ENCODE measurements around the gene POLR3GL. TPM values are rescaled to one million over a fixed set of nuclear protein-coding genes. Genes with fewer than 3 reads are reported as not detected.

Gene POLR3GL
- total RNA-seq, 4 donors from 2014 or later, result 7.3 to 16.7 (median 11.9) TPM

- no peak overlapping the region for H3K4me3 ChIP-seq
- H3K9me3 ChIP-seq, result no peaks in the 10 kb centered on the region
- H3K27ac ChIP-seq, result no peak overlapping the region
- no peak for TF ChIP-seq POLR2A (IDR thresholded peaks at IDR 0.05)
- TF ChIP-seq CTCF (IDR thresholded peaks at IDR 0.05), result no peak
- no peak for TF ChIP-seq EP300 (IDR thresholded peaks at IDR 0.05)
- no peak for TF ChIP-seq POLR2AphosphoS5 (IDR thresholded peaks at IDR 0.05)
- H3K27me3 ChIP-seq, result no peaks in the 10 kb centered on the region
- H3K4me1 ChIP-seq, result peaks cover 32% of the 10 kb centered on the region
- DNase-seq (ENCODE audit: low spot score in 2 of 2), result peak in 1 of 2 donors; percentile 60
- H3K36me3 ChIP-seq, result no peaks in the 10 kb centered on the region
- WGBS, result 68% methylated on average over 4 of the region's 4 CpGs
These were observed 10.7 kb downstream of the POLR3GL start for GRCh38 chr1:145975216-145975615.

DNA sequence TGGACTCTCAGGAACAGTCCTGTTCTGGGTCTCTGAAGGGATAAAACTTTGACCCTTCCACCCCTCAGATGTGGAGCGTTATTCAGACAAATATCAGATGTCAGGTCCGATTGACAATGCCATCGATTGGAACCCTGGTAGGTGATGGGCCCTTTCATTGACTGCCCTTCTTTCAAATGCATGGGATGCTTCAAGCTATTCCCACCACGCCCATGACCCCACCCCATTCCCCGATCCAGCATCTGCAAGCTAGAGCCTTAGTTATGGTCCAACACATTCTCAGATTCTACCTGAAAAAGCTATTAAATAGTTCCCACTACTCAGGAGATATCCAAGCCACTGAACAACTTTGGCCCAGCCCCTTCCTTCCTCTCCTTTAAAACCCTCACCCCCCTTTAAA, 12.5 kb downstream of the POLR3GL start:
- peak; percentile 63 to 67 for DNase-seq (ENCODE audit: low spot score in 2 of 2)
- TF ChIP-seq POLR2A (IDR thresholded peaks at IDR 0.05) (no peak), POLR2AphosphoS5 (IDR thresholded peaks at IDR 0.05) (no peak), EP300 (IDR thresholded peaks at IDR 0.05) (no peak)
- no peaks in the 10 kb centered on the region for H3K27me3 ChIP-seq
- H3K9me3 ChIP-seq, result no peaks in the 10 kb centered on the region
- WGBS, result 74% methylated on average over 5 of the region's 5 CpGs
- H3K27ac ChIP-seq, result peak overlapping the region; percentile 95
- H3K4me3 ChIP-seq, result no peak overlapping the region
- no peaks in the 10 kb centered on the region for H3K36me3 ChIP-seq
- H3K4me1 ChIP-seq, result peaks cover 48% of the 10 kb centered on the region

DNA sequence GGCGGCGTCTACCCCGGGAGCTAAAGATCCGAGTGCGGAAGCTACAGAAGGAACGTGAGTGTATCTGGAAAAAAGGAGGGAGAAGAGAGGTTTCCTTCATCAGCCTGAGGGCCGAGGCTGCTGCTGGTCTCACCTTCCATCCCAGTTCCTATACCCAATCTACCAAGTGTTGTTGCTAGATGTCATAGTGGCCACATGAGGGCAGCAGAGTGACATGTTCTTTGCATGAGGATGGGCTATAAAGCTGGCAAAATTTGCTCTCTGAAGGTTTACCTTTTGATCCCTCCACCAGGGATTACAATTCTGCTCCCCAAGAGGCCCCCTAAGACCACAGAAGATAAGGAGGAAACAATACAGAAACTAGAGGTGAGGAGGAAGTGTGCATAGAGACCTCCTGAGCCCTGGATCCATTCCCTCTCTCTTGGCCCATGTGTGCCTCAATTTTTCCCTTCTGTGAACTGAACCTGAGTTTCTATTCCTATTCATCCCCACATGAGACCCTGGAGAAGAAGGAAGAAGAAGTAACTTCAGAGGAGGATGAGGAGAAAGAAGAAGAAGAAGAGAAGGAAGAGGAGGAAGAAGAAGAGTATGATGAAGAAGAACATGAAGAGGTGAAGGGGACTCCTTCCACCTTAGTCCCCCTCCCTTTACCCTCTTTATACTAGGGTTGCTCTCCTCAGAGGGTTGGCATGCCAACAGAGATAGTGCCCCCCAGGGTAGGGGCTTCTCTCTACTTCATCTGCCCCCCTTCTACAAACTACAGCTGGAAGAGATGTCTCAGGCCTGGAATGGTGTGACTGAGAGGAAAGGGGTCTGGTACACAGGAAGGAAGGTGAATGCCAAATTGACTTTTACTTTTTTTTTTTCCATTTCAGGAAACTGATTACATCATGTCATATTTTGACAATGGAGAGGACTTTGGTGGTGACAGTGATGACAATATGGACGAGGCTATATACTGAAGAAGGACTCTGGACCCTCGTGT, 13.3 kb downstream of the POLR3GL start:
- H3K27ac ChIP-seq, result peak overlapping the region; percentile 95
- peak; percentile 84 to 86 for DNase-seq (ENCODE audit: low spot score in 2 of 2)
- no peaks in the 10 kb centered on the region for H3K9me3 ChIP-seq
- peaks cover 55% of the 10 kb centered on the region for H3K4me1 ChIP-seq
- H3K4me3 ChIP-seq, result peak overlapping the region; percentile 30
- TF ChIP-seq CTCF (IDR thresholded peaks at IDR 0.05) (peak; percentile 77 to 90), POLR2A (IDR thresholded peaks at IDR 0.05) (no peak), POLR2AphosphoS5 (IDR thresholded peaks at IDR 0.05) (peak in 2 of 3 donors; percentile 44 to 63)
- no peaks in the 10 kb centered on the region for H3K27me3 ChIP-seq
- WGBS, result 20% methylated on average over 9 of the region's 9 CpGs
- H3K36me3 ChIP-seq, result no peaks in the 10 kb centered on the region

GRCh38 chr1:145978471-145978853, 14.0 kb downstream of the POLR3GL start:
- no peak for DNase-seq (ENCODE audit: low spot score in 2 of 2)
- H3K4me1 ChIP-seq, result peaks cover 62% of the 10 kb centered on the region
- TF ChIP-seq POLR2A (IDR thresholded peaks at IDR 0.05) (no peak), EP300 (IDR thresholded peaks at IDR 0.05) (no peak), CTCF (IDR thresholded peaks at IDR 0.05) (no peak), POLR2AphosphoS5 (IDR thresholded peaks at IDR 0.05) (no peak)
- no peaks in the 10 kb centered on the region for H3K9me3 ChIP-seq
- H3K27me3 ChIP-seq, result no peaks in the 10 kb centered on the region
- peak overlapping the region; percentile 95 for H3K27ac ChIP-seq
- no peaks in the 10 kb centered on the region for H3K36me3 ChIP-seq
- H3K4me3 ChIP-seq, result peak overlapping the region; percentile 30

- no peaks in the 10 kb centered on the region for H3K9me3 ChIP-seq
- H3K36me3 ChIP-seq, result no peaks in the 10 kb centered on the region
- 5% methylated on average over 9 of the region's 9 CpGs for WGBS
- TF ChIP-seq POLR2A (IDR thresholded peaks at IDR 0.05) (peak in 1 of 2 donors; percentile 48), EP300 (IDR thresholded peaks at IDR 0.05) (no peak), CTCF (IDR thresholded peaks at IDR 0.05) (no peak), POLR2AphosphoS5 (IDR thresholded peaks at IDR 0.05) (peak in 2 of 3 donors; percentile 29 to 81)
- peak overlapping the region; percentile 95 for H3K27ac ChIP-seq
- peaks cover 68% of the 10 kb centered on the region for H3K4me1 ChIP-seq
- peak; percentile 95 to 96 for DNase-seq (ENCODE audit: low spot score in 2 of 2)
- H3K4me3 ChIP-seq, result peak overlapping the region; percentile 30
- no peaks in the 10 kb centered on the region for H3K27me3 ChIP-seq
These were observed 14.6 kb downstream of the POLR3GL start for GRCh38 chr1:145978854-145979745.
